SHP77 (cell line): Measurements from ENCODE around the gene MYO5A.
"Not testable (repeated sequence)": the region's sequence is repeated elsewhere in the genome, so short reads cannot be mapped to it uniquely, and the experiment has no call there.

Experiments used
- DNase-seq, 2 experiments: peaks; one replicate each; lab custom pipeline; 2025; lab: John Stamatoyannopoulos, UW

Gene MYO5A

DNA sequence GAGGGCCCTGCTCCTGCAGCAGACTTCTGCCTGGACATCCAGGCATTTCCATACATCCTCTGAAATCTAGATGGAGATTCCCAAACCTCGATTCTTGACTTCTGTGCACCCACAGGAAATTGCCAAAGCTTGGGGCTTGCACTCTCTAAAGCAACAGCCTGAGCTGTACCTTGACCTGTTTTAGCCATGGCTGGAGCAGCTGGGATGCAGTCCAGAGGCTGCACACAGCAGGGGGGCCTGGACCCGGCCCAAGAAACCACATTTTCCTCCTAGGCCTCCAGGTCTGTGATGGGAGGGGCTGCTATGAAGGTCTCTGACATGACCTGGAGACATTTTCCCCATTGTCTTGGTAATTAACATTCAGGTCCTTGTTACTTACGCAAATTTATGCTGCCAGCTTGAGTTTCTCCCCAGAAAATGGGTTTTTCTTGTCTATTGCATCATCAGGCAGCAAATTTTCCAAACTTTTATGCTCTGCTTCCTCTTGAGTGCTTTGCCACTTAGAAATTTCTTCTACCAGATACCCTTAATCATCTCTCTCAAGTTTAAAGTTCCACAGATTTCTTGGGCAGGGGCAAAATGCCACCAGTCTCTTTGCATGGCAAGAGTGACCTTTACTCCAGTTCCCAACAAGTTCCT is 11.8 kb upstream of the MYO5A start:
- DNase-seq = no peak

DNA sequence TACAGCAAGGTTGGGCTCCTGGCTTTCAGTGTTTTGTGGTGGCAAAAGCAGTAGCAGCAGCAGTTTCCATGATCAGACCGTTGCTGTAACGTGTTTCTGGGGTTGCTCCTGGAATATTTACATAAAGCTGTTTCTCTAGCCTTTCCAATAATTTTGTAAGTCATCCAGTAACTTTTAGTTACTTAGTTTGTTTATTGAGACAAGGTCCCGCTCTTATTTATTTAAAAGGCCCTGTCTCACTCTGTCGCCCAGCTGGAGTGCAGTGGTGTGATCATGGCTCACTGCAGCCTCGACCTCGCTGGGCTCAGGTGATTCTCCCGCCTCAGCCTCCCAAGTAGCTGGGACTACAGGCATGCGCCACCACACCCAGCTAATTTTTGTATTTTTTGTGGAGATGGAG is 8.8 kb upstream of the MYO5A start:
- no peak for DNase-seq

DNA sequence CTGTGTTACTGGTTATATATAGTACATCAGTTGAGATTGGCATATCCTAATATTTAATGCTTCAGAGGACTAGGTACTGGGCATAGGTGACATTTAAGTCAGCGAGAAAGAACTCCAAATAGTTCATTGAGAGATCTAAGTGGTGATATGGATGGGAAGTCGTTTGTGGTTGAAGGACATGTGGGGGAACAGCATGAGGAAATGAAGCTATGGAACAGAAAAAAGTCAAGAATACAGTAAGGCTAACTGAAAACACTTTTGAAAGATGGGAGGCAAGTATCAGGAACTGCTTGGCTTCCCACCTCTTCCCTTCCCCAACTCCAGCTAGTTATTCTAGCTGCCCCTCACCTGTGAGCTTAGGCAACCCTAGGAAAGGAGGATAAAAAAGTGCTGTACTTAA is 3.7 kb upstream of the MYO5A start:
- DNase-seq = no peak

DNA sequence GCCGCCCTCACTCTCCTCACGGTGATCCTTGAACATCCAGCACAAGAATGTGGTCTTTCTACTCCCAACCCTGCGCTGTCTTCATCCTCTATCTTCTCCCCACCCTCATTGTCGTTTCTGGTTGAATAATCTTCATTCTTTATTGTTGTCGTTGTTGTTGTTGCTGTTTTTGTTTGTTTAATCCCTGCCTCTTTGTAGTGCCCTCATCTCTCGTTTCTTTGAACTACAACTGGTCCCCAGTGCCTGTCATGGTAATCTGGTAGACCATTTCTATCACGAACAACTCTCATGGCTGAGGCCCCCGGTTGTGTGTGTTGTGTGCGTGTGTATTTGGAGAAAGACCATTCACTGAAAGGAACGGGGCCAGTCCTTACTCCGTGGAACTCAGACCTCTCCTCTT is 1.3 kb upstream of the MYO5A start:
- no peak for DNase-seq

DNA sequence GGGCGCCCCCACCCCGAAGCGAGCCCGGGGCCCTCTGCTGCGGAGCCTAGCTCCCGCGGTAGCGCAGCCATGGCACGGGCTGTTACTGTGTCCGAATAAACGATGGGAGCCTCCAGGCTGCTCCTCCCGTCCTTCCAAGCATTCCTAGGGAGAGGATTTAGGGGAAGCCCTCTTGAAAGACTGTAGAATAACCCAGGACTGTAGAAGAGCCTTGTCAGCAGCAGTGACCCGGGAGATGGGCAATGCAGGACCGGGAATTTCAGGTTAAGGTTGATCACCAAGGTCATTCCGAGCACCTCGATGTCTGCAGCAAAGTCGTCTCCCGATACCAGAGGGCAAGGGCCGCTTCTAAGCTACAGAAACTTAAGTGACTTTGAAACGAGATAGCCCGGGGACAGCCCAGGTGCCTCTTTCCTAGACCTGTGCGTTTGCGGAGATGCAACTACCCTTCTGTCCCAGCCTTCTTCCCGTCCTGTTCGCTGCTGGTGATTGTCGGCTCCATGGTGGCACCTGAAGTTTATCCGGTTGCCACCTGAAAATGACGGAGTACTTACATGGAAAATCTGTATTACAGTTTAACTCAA is 753 bp upstream of the MYO5A start:
- DNase-seq = peak; percentile 2 to 8

DNA sequence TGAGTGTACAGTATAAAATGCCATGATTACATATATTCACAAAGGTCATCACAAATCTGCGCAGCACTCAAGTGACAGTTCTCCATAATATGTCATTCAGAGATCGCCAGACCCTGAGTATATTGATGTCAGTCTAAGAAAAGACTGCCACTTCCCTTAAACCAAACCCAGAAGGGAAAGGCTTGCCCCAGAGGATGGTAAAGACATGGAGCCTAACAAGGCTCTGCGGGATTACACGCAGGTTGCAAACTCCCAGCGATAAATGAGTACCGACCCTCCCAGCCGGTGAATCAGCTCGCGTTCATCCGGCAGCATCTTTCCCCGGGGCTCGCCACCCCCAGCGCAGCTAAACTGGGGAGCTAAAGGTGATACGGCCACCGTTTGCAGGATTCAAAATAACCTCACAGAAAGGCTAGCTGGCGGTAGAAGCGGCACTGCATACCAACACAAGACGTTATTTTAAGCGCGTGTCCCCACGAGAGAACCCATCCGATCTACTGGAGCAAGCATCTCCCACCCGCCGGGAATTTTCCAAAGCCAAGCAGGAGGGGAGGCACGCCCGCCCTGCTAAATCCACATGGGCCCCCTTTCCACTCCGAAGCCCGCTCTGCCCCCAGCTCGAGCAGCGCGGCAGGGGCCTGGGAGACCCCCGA is 643 bp downstream of the MYO5A start:
- DNase-seq = peak; percentile 3 to 42

DNA sequence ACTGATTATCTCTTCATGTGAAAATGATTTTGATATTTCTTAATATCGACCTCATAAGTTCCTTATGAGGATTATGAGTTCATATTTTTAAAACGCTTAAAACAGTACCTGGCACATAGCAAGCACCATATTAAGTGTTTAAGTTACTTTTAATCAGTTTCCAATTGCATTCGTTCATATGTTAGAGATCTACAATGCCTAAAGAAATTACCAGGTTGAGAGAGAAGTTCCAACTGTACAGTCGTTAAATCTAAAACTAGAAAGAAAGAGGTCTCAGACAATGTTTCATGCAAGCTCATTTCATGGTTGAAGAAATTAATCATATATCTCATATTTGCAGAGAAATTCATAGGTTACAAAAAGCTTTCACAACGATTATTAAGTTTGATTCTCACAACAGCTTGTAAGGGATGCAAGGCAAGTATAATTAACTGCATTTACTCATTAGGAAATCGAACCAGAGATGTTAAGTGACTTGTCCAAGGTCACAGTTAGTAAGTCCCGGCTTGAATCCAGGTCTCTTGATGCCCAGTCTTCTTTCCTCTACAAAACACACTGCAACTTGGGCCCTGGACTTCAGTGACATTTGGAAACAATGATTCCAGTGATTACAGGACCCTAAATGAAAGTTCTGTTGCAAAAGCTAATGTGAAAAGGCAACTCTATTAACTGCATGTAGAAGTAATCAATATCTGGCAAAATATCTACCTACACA is 1.3 kb downstream of the MYO5A start:
- DNase-seq = no peak

DNA sequence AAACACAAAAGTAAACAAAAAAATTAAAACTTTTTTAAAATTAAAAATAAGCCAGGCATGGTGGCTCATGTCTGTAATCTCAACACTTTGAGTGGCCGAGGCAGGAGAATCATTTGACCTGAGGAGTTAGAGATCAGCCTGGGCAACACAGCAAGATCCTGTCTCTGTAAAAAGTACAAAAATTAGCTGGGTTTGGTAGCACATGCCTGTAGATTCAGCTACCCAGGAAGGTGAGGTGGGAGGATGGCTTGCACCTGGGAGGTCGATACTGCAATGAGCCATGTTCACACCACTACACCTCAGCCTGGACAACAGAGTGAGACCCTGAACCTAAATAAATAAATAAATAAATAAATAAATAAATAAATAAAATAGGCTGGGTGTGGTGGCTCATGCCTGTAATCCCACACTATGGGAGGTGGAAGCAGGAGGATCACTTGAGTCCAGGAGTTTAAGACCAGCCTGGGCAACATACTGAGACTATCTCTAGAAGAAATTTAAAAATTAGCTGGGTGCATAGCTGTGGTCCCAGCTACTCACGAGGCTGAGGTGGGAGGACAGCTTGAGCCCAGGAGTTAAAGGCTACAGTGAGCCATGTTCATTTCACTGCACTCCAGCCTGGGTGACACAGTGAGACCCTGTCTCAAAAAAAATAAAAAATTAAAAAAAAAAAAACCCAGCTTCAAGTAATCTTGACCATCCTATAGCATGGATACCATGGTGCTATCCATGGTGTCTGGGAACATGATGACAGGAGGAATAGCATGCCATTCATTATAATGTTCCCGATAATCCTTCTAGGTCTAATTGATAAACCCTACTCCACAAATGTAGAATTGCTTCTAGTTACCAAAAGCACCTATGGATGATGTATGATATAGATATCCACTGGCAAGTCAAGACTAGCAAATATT is 4.2 kb downstream of the MYO5A start:
- no peak for DNase-seq

DNA sequence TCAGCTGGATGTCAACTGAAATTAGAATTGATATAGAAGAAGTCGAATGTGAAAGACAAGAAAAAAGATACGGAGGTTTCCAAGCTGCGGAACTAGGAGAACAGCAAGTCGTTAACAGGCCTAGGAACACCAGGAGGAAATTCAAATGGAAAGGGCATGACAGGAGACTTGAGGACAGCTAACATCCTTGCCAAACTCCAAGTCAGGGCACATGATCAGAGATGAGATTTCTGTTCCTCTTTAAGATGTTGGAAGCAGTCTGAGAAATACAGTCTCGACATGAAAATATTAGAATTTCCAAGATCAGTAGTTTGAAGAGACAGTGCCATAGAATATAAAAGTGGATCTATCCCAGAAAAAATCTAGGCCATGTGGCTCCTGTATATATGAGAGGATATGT is 5.0 kb downstream of the MYO5A start:
- no peak for DNase-seq

DNA sequence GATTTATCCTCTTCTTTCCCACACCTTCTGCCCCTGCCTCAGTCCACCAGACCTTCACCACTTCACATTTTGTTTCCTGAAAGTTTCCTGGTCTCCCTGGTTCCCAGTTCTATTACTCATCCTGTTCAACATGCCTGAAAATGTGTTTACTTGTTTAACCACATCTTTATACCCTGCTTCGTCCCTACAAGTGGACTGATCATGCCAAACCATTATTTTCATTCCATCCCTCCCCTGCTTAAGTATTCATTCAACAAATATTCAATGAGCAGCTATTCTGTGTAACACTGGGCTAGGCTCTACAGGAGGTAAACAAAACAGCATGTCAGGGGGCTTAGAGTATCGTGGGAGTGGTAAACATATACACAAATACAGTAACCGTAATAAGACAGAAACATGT is 5.5 kb downstream of the MYO5A start:
- no peak for DNase-seq

DNA sequence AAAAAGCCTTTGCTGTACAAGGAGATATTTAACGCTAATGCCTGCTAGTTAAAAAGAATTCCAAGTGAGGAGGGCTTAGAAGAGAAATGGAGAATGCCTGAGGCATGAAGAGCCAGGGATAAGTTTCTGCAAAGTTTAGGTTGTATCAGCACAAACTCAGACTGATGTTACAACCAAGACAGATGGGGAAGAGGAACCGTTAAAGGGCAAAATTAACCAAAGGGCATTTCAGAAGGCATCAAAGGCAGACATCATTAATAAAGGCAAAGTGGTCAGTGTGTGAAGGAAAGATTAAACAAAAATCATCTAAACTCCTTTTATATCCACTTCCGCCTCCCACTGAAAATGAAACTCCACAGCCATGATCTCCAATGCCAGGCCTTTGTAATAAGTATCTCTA is 7.0 kb downstream of the MYO5A start:
- no peak for DNase-seq

DNA sequence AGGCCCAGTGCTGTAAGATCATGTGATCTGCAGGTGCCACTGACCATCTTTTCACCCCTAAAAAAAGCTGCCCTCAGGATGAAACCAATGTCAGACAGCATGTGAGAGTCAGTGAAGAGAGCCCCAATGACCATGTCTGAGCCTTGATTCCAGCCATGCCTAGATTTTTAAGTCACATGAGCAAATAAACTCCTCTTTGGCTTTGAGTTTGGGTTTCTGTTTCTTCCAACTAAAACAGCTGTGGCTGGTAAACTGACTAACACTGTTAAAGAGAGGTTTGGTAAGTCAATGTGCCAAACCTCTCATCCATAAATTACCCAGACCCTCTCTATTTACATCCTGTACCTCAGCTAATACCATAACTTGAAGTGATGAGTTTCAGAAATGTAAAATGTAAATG is 8.3 kb downstream of the MYO5A start:
- no peak for DNase-seq

DNA sequence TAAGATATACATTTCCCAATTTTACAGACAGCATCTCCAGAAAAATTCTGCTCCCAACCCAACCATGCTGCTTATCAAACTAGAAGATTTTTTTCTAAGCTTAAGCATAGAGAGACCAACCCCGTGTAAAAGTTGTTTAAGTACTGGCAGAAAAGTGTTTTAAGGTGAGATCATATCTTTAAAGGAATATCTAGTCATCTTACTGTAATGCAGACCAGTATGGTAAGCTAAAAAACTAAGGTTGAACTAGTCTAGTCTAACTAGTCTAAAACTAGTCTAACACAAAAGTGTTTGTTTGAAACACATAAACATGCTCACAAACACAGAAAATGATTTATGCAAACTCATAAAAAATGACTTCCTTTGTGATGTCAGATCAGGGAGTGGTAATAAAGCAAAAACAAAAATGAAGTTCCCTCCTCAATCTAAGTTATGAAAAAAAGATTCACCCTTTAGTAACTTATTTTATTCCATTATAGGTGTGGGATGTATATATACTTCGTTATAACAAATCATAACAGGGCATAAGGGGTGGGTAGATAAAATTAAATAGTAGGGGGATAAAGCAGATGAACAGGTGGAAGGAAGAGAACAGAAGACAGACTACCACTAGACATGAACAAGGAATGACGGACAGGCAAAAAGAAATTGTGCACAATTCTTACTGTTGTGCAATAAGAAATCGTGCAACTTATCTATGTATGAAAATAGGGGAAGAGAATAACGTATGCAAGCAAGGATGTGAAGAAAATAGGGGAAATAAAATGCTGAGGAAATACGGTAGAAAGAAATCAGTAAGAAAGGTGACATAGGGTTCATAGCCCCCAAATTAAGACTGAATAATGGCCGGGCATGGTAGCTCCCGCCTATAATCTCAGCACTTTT is 10.0 kb downstream of the MYO5A start:
- no peak for DNase-seq

DNA sequence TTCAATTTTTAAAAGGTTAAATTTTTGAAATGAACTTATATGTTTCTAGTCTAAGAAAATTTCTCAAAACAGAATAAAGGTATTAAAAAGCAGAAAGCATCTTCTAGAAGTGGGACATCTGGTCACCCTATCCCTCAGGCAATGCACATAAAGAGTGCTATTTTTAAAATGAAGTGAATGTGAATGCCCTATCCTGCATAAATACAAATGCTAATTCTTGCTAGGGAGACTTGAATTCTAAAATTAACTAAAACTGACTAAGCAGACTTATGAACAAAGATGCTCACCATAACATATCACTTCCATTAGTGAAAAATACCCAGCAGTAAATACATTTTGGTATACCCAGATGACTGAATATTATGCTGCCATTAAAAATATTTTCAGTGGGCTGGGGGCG is 11.7 kb downstream of the MYO5A start:
- DNase-seq = no peak

DNA sequence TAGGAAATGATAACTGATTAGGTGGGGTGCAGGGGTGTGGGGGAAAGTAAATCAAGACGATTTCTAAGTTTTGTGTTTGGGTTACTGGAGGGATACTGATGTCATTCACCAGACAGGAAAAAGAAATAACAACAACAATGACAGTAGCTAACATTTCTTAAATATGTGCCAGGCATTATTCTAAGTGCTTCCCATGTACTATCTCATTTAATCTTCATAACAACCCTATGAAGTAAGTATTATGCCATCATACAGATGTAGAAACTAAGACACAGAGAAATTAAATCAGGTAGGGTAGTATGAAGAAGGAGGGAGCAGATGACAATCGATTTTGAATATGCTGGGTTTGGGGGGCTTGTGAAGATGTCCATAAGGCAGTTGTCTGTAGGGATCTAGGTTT is 13.3 kb downstream of the MYO5A start:
- DNase-seq = no peak

DNA sequence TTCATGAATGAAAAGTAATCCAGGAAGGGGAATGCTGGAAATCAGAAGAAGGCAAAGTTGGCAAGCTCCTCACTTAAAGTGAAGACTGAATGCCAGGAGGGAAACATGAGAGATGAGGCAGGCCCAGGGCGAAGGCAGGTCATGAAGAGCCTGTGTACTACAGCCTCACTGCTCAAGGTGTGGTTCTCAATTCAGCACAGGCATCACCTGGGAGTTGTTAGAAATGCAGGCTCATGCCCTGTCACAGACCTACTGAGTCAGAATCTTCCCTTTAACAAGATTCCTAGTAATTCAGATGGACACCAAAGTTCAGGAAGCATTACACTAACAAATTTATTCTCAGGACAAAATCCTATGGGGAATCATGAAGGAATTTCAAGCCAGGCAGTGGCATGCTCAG is 14.2 kb downstream of the MYO5A start:
- DNase-seq = no peak

DNA sequence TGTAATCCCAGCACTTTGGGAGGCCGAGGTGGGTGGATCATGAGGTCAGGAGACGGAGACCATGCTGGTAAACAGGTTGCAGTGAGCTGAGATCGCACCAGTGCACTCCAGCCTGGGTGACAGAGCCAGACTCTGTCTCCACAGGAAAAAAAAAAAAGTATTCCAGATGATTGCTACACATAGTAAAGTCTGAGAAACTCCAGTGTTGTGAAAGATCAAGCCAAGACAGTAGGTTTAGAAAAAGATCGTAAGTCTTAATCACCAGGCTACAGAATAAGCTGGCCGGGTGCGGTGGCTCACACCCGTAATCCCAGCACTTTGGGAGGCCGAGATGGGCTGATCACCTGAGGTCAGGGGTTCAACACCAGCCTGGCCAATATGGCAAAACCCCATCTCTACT is 15.8 kb downstream of the MYO5A start:
- DNase-seq = not testable (repeated sequence)

DNA sequence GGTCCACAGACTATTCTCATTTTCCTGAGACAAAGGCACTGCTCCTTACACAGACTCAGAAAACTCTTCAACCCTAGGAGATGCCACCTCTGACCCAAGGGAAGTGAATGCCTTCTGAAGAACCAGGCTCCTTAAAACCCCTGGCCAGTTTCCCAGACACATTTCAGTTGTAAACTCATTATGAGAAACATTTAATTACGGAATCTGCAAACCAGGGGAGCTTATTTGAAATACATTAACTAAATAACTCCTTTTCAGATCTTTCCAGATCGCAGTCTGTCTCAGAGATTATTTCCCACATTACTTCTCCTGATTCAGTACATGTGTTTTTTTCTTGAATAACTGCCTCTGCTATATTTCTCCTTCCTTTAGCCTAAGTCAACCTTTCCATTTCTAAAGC is 17.6 kb downstream of the MYO5A start:
- no peak for DNase-seq

DNA sequence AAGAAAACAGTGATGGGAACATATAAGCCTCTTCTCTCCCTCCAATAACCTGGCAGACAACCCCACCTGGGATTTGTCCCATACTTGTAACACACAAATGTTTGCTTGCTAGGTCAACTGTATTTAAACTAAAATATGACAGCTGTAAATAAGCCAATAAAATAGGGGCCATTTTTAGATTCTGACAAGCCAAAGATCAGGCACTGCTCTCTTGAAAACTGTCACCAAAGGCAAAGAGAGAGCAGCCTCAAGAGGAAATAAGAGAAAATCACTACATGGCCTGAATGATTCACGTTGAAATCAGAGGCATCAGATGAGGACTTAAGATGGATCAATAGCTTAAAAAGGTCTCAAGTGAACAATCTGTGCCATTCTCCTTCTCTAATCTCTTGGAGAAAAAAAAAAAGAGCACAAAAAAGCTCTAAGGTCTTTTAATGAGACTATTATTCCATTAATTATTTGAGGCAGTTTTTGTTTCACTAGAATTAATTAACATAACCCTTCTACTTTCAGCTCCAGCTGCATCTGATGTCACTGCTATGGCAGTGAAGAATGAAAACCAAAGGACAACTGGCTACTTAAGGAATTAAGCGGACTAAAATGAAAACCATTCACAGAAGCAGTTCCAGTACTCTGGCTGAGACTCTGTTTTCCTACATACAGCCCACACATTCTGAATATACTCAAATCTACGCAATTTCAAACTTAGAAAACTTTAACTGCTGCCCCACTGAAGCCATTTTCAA is 19.0 kb downstream of the MYO5A start:
- no peak for DNase-seq

DNA sequence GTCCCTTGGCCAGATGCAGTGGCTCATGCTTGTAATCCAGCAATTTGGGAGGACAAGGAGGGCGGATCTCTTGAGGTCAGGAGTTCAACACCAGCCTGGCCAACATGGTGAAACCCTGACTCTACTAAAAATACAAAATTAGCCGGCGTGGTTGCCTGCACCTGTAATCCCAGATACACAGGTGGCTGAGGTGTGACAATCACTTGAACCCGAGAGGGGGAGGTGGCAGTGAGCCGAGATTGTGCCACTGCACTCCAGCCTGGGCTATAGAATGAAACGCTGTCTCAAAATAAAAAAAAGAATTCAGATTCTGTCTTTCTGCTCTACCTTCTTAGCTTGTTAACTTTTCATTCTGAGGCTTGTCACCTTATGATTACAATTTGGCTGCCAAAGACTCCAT is 22.1 kb downstream of the MYO5A start:
- no peak for DNase-seq
